Rectal smooth muscle tissue (tissue), 1 donor: ENCODE measurements around the gene LRMDA.

Source experiments
- H3K27ac ChIP-seq: one replicate; pipeline ENCODE4 v1.7.0; 2013; ENCODE audit warnings: low read depth, low read length, inconsistent platforms
- H3K27me3 ChIP-seq: one replicate; pipeline ENCODE4 v1.7.0; 2013; ENCODE audit warnings: low read length; ENCODE audit not compliant: control insufficient read depth, insufficient read depth
- H3K36me3 ChIP-seq: one replicate; pipeline ENCODE4 v1.7.0; 2013; ENCODE audit warnings: low read length; ENCODE audit not compliant: control insufficient read depth, insufficient read depth
- H3K4me1 ChIP-seq: one replicate; pipeline ENCODE4 v1.7.0; 2013; ENCODE audit warnings: low read length; ENCODE audit not compliant: control insufficient read depth, insufficient read depth
- H3K4me3 ChIP-seq: one replicate; pipeline ENCODE4 v1.7.0; 2013; ENCODE audit warnings: low read length
- H3K9ac ChIP-seq: one replicate; pipeline ENCODE4 v1.7.0; 2013; ENCODE audit warnings: low read length

The LRMDA gene

DNA sequence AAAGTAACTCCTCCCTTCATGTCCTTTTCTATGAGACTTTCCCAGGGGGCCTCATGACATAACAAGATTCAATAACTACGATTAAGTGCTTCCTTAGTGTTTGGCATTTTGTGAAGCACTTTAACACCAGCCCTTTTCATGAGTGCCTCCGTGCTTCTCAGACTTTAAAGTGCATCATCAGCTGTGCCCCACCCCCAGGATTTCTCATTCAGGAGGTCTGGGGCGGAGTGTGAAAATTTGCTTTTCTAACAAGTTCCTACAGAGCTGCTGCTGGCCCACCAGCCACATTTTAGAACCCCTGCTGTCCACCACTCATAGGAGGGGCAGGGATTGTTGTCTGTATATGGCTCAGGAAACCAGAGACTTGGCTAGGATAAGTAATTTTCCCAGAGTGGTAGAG lies 445.3 kb downstream of the LRMDA start:
- no peaks in the 10 kb centered on the region for H3K4me1 ChIP-seq
- no peaks in the 10 kb centered on the region for H3K27me3 ChIP-seq
- no peak overlapping the region for H3K4me3 ChIP-seq
- no peaks in the 10 kb centered on the region for H3K36me3 ChIP-seq
- no peak overlapping the region for H3K27ac ChIP-seq
- no peak overlapping the region for H3K9ac ChIP-seq

DNA sequence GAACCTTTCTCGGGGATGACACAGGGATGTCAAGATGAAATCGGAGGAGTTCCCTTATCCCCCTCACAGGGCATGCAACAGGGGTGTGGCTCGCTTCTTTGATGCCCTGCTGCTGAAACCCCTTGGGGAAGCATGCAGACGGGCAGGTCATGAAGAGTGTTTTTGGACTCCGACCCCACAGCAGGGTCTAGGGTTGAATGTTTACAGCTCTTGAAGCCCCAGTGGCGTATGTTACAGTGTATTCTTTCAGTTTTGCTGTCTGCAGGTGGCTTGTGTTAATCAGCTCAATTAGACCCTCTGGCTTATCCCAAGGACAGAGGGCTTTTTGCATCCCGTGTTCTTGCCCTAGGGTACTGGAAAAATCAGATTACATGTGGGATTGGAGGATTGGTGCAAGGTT lies 446.5 kb downstream of the LRMDA start:
- Histone ChIP-seq H3K27me3 (no peaks in the 10 kb centered on the region), H3K4me3 (no peak overlapping the region), H3K36me3 (no peaks in the 10 kb centered on the region), H3K9ac (no peak overlapping the region), H3K4me1 (no peaks in the 10 kb centered on the region), H3K27ac (no peak overlapping the region)

DNA sequence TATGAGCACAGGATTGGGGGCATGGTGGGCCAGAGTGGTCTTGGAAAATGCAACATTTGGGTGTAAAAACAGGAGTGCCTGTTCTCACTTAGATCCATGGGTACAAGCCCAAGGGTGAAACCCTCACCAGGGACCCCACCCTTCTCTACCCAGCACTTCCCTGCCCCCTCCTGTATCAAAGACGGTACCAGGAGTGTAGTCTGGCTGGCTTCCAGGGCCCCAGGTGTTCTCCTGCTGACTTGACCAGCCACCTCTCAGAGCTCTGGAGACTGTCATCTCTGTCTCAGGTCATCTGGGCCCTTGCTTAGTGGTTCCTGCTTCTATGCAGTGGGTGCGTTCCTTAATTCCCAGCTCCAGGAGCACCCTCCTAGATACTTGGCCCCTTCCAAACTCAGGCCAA lies 447.2 kb downstream of the LRMDA start:
- no peak overlapping the region for H3K27ac ChIP-seq

DNA sequence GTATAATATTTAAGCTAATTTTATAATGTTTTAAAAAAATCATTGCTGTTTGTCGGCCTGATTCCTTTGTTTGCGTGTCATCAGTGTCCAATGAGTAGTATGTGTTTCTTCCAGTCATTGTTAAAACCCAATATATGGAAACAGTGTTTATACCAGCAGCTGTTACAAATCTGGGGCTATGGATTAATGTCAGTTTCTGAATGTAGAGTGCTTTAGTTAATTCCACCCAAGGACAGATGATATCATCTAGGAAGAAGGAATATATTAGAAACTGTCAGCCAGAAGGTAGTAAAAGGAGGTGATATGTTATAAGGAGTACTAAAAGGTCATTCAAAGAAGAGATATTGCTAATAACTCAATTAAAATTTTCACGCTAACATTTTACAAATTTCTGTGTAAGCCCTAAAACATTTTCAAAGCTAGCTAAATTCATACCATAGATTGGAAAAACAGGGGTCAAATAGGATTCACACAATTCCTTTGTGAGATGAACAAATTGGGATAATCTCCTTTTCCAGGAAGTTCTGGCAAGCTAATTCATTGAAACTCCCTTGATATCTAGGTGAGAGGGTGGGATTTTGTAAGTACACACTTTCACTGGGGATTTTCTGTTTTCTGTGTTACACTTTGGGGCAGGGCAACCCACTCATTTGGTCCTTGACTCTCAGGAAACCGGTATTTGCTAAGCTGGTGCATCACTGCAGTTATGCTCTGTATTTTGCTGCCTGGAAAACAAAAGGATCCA lies 448.8 kb downstream of the LRMDA start:
- Histone ChIP-seq H3K4me1 (no peaks in the 10 kb centered on the region), H3K36me3 (no peaks in the 10 kb centered on the region), H3K27me3 (no peaks in the 10 kb centered on the region), H3K4me3 (no peak overlapping the region), H3K9ac (no peak overlapping the region), H3K27ac (no peak overlapping the region)

More for the DNA sequence above, 447.2 kb downstream of the LRMDA start:
- no peaks in the 10 kb centered on the region for H3K36me3 ChIP-seq
- no peaks in the 10 kb centered on the region for H3K4me1 ChIP-seq
- H3K9ac ChIP-seq = no peak overlapping the region
- no peak overlapping the region for H3K4me3 ChIP-seq
- H3K27me3 ChIP-seq = no peaks in the 10 kb centered on the region

GRCh38 chr10:75883081-75884072 lies 452.0 kb downstream of the LRMDA start:
- Histone ChIP-seq H3K4me3 (no peak overlapping the region), H3K4me1 (no peaks in the 10 kb centered on the region), H3K36me3 (no peaks in the 10 kb centered on the region), H3K9ac (no peak overlapping the region), H3K27me3 (no peaks in the 10 kb centered on the region), H3K27ac (no peak overlapping the region)

DNA sequence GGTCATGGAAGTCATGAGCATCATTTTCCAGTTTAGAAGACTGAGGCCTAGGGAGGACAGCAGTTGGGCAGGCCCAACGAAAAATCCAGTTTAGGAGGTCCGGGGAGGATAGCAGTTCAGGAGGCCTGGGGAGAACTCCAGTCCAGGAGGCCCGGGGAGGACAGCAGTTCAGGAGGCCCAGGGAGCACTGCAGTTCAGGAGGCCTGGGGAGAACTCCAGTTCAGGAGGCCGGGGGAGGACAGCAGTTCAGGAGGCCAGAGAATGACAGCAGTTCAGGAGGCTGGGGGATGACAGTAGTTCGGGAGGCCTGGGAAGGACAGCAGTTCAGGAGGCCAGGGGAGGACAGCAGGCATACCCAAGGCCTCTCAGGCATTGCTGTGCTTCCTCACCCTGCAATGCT lies 453.4 kb downstream of the LRMDA start:
- no peaks in the 10 kb centered on the region for H3K27me3 ChIP-seq
- H3K9ac ChIP-seq = no peak overlapping the region
- no peaks in the 10 kb centered on the region for H3K36me3 ChIP-seq
- no peak overlapping the region for H3K4me3 ChIP-seq
- H3K27ac ChIP-seq = no peak overlapping the region
- H3K4me1 ChIP-seq = no peaks in the 10 kb centered on the region

- Histone ChIP-seq H3K27ac (no peak overlapping the region), H3K4me1 (no peaks in the 10 kb centered on the region), H3K36me3 (no peaks in the 10 kb centered on the region), H3K27me3 (no peaks in the 10 kb centered on the region), H3K9ac (no peak overlapping the region), H3K4me3 (no peak overlapping the region)
These were observed 455.9 kb downstream of the LRMDA start for GRCh38 chr10:75887369-75887768.

- Histone ChIP-seq H3K36me3 (no peaks in the 10 kb centered on the region), H3K9ac (no peak overlapping the region), H3K27ac (no peak overlapping the region)
These were observed 456.7 kb downstream of the LRMDA start for GRCh38 chr10:75887992-75888680.

GRCh38 chr10:75889051-75889450 lies 457.6 kb downstream of the LRMDA start:
- Histone ChIP-seq H3K36me3 (no peaks in the 10 kb centered on the region), H3K4me3 (no peak overlapping the region), H3K27me3 (no peaks in the 10 kb centered on the region), H3K9ac (no peak overlapping the region), H3K4me1 (no peaks in the 10 kb centered on the region), H3K27ac (no peak overlapping the region)

More at GRCh38 chr10:75887992-75888680, 456.7 kb downstream of the LRMDA start:
- Histone ChIP-seq H3K4me3 (no peak overlapping the region), H3K4me1 (no peaks in the 10 kb centered on the region), H3K27me3 (no peaks in the 10 kb centered on the region)

DNA sequence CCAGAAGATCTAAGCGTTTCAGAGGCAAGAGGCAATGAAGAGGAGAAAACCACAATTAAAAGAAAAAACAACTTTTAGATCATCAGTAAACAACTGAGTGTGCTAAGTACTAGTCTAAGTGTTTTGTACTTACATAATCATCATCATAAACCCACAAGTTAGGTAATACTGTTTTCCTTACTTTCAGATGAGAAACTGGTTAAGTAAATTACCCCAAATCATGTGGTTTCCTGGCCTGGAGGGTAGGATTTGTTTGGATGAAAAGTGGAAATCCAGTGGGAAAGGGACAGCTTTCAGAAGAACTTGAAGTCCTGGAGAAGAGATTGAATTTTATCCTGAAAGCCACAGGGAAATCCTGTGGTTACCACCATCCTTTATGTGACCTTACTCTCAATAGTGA lies 463.3 kb downstream of the LRMDA start:
- Histone ChIP-seq H3K4me1 (no peaks in the 10 kb centered on the region), H3K27me3 (no peaks in the 10 kb centered on the region), H3K27ac (no peak overlapping the region), H3K4me3 (no peak overlapping the region), H3K9ac (no peak overlapping the region), H3K36me3 (no peaks in the 10 kb centered on the region)

DNA sequence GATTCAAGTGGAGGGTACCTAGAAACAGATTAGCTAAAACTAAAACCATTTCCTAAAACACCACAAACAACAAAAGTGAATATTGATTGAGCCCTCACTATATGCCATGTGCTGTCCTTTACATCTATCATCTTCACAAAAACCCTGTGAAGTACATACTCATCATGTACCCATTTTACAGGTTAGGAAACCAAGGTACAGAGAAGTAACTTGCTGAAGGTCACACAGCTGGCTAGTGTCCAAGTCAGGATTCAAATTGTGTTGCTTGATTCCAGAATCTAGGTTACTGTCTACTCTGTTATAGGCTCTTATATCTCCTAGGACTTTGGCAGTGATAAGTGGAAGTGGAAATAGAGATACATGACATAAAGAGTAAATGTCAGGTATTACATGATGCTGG lies 463.8 kb downstream of the LRMDA start:
- no peaks in the 10 kb centered on the region for H3K36me3 ChIP-seq
- no peaks in the 10 kb centered on the region for H3K4me1 ChIP-seq
- H3K27me3 ChIP-seq = no peaks in the 10 kb centered on the region
- no peak overlapping the region for H3K27ac ChIP-seq
- no peak overlapping the region for H3K4me3 ChIP-seq
- no peak overlapping the region for H3K9ac ChIP-seq

- Histone ChIP-seq H3K4me3 (no peak overlapping the region), H3K36me3 (no peaks in the 10 kb centered on the region), H3K27me3 (no peaks in the 10 kb centered on the region), H3K9ac (no peak overlapping the region), H3K27ac (no peak overlapping the region), H3K4me1 (no peaks in the 10 kb centered on the region)
These were observed 468.5 kb downstream of the LRMDA start for GRCh38 chr10:75899816-75900390.
